Spleen (tissue), 7 donors: ENCODE results near the gene PARD6G.

Experiments used
- POLR2A ChIP-seq, 3 donors: fragments of 450-650 bp; IDR thresholded peaks; one replicate each; pipeline ENCODE4 v1.5.1; 2017; ENCODE audit warnings: antibody characterized with exemption in 3 of 3, mild to moderate bottlenecking in 1 of 3
- TF ChIP-seq, protein P1 (sequence below), 11 experiments: fragments of 200-600 bp in 7 of 11; fragments of 450-650 bp in 4 of 11; sonication (generic) in 4 of 11; IDR thresholded peaks in 8 of 11; conservative IDR thresholded peaks in 3 of 11; 1 replicate in 7 of 11; 2 replicates in 4 of 11; pipeline versions ENCODE4 v1.4.0 to v1.8.0; 2016 to 2021; ENCODE audit warnings: antibody characterized with exemption in 11 of 11, inconsistent platforms in 4 of 11, mild to moderate bottlenecking in 1 of 11
- donor health status: DM: no; HTN: no; CAD: no; lungs with moderate emphysema.
- donor health status: DM: no; HTN: no; CAD: no.
- donor health status: DM: no; HTN: no; CAD: no.

DNA sequence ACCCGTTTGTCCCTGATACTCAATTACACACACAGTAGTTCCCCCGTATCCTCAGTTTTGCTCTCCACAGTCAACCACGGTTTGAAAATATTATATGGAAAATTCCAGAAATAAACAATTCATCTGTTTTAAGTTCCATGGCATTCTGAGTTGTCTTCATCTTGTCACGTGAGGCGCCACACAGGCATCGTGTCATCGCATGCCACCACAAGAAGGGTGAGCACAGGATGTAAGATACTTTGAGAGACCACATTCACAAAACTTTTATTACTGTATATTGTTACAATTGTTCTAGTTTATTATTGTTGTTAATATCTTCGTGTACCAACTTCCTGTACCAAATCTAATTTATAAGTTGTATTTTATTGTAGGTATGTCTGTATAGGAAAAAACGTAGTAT, 120.5 kb downstream of the PARD6G start:
- TF ChIP-seq, protein P1, sequence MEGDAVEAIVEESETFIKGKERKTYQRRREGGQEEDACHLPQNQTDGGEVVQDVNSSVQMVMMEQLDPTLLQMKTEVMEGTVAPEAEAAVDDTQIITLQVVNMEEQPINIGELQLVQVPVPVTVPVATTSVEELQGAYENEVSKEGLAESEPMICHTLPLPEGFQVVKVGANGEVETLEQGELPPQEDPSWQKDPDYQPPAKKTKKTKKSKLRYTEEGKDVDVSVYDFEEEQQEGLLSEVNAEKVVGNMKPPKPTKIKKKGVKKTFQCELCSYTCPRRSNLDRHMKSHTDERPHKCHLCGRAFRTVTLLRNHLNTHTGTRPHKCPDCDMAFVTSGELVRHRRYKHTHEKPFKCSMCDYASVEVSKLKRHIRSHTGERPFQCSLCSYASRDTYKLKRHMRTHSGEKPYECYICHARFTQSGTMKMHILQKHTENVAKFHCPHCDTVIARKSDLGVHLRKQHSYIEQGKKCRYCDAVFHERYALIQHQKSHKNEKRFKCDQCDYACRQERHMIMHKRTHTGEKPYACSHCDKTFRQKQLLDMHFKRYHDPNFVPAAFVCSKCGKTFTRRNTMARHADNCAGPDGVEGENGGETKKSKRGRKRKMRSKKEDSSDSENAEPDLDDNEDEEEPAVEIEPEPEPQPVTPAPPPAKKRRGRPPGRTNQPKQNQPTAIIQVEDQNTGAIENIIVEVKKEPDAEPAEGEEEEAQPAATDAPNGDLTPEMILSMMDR (IDR thresholded peaks at IDR 0.05 in 8 of 11, conservative IDR thresholded peaks at IDR 0.05 in 3 of 11) = no peak
- TF ChIP-seq POLR2A (IDR thresholded peaks at IDR 0.05) = no peak
